Neural progenitor cell (in vitro differentiated cells): ENCODE measurements around the gene OAS1. TPM values are rescaled to one million over a fixed set of nuclear protein-coding genes. Genes with fewer than 3 reads are reported as not detected.

Experiments
- DNase-seq: peaks from one replicate; pipeline ENCODE4 v3.0.0-alpha.2; 2016; ENCODE audit warnings: low spot score
- H2AFZ ChIP-seq: fragments of 200-600 bp; sonication (generic); replicated peaks from 2 replicates; pipeline ENCODE4 v1.6.1; 2016; ENCODE audit warnings: antibody characterized with exemption
- H3F3A ChIP-seq: fragments of 200-600 bp; sonication (generic); 2 replicates; pipeline ENCODE4 v1.6.1; 2016; ENCODE audit warnings: antibody characterized with exemption, low read depth
- H3K27ac ChIP-seq: fragments of 200-600 bp; sonication (generic); 2 replicates; pipeline ENCODE4 v1.5.1; 2016; ENCODE audit warnings: mild to moderate bottlenecking
- H3K27me3 ChIP-seq: fragments of 200-600 bp; sonication (generic); 2 replicates; pipeline ENCODE4 v1.6.1; 2016; ENCODE audit warnings: mild to moderate bottlenecking, moderate library complexity
- H3K36me3 ChIP-seq: fragments of 200-600 bp; sonication (generic); 2 replicates; pipeline ENCODE4 v1.5.1; 2016
- H3K4me1 ChIP-seq: fragments of 200-600 bp; sonication (generic); 2 replicates; pipeline ENCODE4 v1.6.1; 2016; ENCODE audit warnings: mixed run types
- H3K4me2 ChIP-seq: fragments of 200-600 bp; sonication (generic); 2 replicates; pipeline ENCODE4 v1.6.1; 2016
- H3K4me3 ChIP-seq: fragments of 200-600 bp; sonication (generic); 2 replicates; pipeline ENCODE4 v1.5.1; 2016
- H3K79me2 ChIP-seq: fragments of 200-600 bp; sonication (generic); 2 replicates; pipeline ENCODE4 v1.6.1; 2016; ENCODE audit warnings: low read depth
- H3K9ac ChIP-seq: fragments of 200-600 bp; sonication (generic); 2 replicates; pipeline ENCODE4 v1.6.1; 2016
- H3K9me3 ChIP-seq: fragments of 200-600 bp; sonication (generic); 2 replicates; pipeline ENCODE4 v1.5.1; 2016; ENCODE audit warnings: low read depth
- H4K20me1 ChIP-seq: fragments of 200-600 bp; sonication (generic); 2 replicates; pipeline ENCODE4 v1.6.1; 2016; ENCODE audit warnings: low read depth
- H3K27ac Mint-ChIP-seq: 3 replicates; pipeline ENCODE4 v1.8.0; 2021; ENCODE audit warnings: mixed read lengths
- H3K27me3 Mint-ChIP-seq: 2 replicates; pipeline ENCODE4 v1.8.0; 2022; ENCODE audit warnings: low read depth, mild to moderate bottlenecking, inconsistent platforms, moderate library complexity, mixed read lengths; ENCODE audit not compliant: insufficient read depth
- H3K36me3 Mint-ChIP-seq: 3 replicates; pipeline ENCODE4 v1.8.0; 2021; ENCODE audit warnings: mixed read lengths
- H3K4me1 Mint-ChIP-seq: 3 replicates; pipeline ENCODE4 v1.8.0; 2021; ENCODE audit warnings: mixed read lengths
- H3K4me3 Mint-ChIP-seq: 3 replicates; pipeline ENCODE4 v1.8.0; 2021; ENCODE audit warnings: mild to moderate bottlenecking, moderate library complexity, mixed read lengths
- H3K9me3 Mint-ChIP-seq: 3 replicates; pipeline ENCODE4 v1.8.0; 2020; ENCODE audit warnings: mixed read lengths
- EZH2 ChIP-seq: fragments of 200-600 bp; sonication (generic); IDR thresholded peaks from 2 replicates; pipeline ENCODE4 v1.6.1; 2017; ENCODE audit warnings: antibody characterized with exemption, mild to moderate bottlenecking, moderate library complexity
- EZH2phosphoT487 ChIP-seq: fragments of 200-600 bp; sonication (generic); IDR thresholded peaks from 2 replicates; pipeline ENCODE4 v1.6.1; 2017; ENCODE audit warnings: antibody characterized with exemption
- total RNA-seq: library from RNA; depleted of rRNA; stranded (reverse); fragments of >200 nt; gene quantifications from 2 replicates; pipeline ENCODE4 v1.2.3, GENCODE V29; 2015; ENCODE audit warnings: low replicate concordance
- TF ChIP-seq, protein P1 (sequence below): fragments of 200-600 bp; sonication (generic); IDR thresholded peaks from 2 replicates; pipeline ENCODE4 v1.5.1; 2017; ENCODE audit warnings: antibody characterized with exemption, mild to moderate bottlenecking

Gene OAS1
- total RNA-seq, 1 donor from 2014 or later = not detected

DNA sequence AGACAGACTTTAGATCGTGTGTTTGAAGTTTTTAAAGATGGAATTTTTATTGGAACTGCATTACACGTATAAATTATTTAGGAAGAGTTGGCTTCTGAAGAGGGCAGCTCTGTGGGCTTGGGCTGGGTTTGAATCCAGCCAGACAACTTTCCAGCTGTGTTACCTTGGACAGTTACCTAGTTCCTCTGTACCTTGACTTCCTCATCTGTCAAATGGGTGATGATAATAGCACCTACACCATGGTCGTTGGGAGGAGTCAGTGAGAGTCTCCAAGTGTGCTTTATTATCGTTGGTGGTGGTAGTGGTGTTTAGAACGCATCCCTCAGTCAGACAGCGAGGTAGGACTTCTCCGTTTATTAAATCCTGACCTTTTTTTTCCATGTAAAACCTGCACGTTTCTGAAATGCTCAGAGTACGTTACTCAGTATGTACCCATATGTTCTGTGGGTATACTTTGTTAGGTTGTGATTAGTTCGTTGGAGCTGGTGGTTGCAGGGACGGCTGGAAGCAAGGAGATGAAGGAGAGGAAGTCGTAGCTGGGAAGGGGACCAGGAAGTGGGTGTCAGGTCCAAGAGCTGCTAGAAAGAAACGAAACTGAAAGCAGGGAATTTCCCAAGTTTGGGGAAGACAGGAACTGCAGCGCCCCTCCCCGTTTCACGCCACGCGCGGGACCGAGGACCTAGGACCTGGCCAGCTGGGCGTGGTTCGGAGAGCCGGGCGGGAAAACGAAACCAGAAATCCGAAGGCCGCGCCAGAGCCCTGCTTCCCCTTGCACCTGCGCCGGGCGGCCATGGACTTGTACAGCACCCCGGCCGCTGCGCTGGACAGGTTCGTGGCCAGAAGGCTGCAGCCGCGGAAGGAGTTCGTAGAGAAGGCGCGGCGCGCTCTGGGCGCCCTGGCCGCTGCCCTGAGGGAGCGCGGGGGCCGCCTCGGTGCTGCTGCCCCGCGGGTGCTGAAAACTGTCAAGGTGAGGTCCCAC is 31.3 kb downstream of the OAS1 start, which contains the start of gene OAS3:
Gene OAS3, plus strand, starts transcription at position 734 of the 979 bp plus-strand sequence. Its CDS starts 57 bp downstream, at position 791.
- Mint-ChIP-seq H3K9me3 (no peaks in the 10 kb centered on the region), H3K27me3 (peaks cover 11% of the 10 kb centered on the region), H3K4me3 (peak within 1 kb of the TSS; percentile 66), H3K4me1 (no peaks in the 10 kb centered on the region), H3K36me3 (no peaks in the 10 kb centered on the region), H3K27ac (no peak within 1 kb of the TSS)
- H4K20me1 ChIP-seq = no peaks in the 10 kb centered on the region
- no peak within 1 kb of the TSS for H3K27ac ChIP-seq
- H3K9ac ChIP-seq = no peak within 1 kb of the TSS
- peak; percentile 49 for DNase-seq
- peak within 1 kb of the TSS; percentile 72 for H3K4me2 ChIP-seq
- H3K4me3 ChIP-seq = peak within 1 kb of the TSS; percentile 46
- peak within 1 kb of the TSS; percentile 18 for H2AFZ ChIP-seq
- H3K36me3 ChIP-seq = no peaks in the 10 kb centered on the region
- no peaks in the 10 kb centered on the region for H3K79me2 ChIP-seq
- H3K27me3 ChIP-seq = peaks cover 42% of the 10 kb centered on the region
- H3K9me3 ChIP-seq = no peaks in the 10 kb centered on the region
- TF ChIP-seq EZH2phosphoT487 (no peak), EZH2 (peak; percentile 45)
- peaks cover 2% of the 10 kb centered on the region for H3F3A ChIP-seq
- H3K4me1 ChIP-seq = peaks cover 10% of the 10 kb centered on the region

DNA sequence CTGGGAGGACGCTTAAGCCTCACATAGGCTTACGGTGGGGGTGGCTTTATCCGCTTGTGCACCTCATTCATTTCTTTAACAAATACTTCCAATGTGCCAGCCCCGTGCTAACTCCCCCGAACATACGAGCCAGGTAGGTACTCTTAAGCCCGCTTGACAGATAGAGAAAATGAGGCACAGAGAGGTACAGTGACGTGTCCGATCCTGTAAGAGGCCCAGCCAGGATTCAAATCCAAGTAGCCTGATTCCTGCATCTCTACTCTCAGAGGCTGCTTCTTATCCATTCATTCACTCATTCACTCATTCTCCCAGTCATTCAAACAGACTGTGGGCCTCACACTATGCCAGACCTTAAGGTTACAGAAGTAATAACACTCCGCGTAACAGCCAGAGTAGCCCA is 32.0 kb downstream of the OAS1 start:
- H3K4me1 ChIP-seq = peaks cover 10% of the 10 kb centered on the region
- no peaks in the 10 kb centered on the region for H3K79me2 ChIP-seq
- H3K9me3 ChIP-seq = no peaks in the 10 kb centered on the region
- no peaks in the 10 kb centered on the region for H4K20me1 ChIP-seq
- no peaks in the 10 kb centered on the region for H3K9me3 Mint-ChIP-seq
- H3K4me2 ChIP-seq = peak overlapping the region; percentile 72
- no peak overlapping the region for H3K27ac ChIP-seq
- H3K4me3 Mint-ChIP-seq = peak overlapping the region; percentile 66
- H3K27ac Mint-ChIP-seq = no peak overlapping the region
- peaks cover 42% of the 10 kb centered on the region for H3K27me3 ChIP-seq
- no peak overlapping the region for H3K9ac ChIP-seq
- no peaks in the 10 kb centered on the region for H3F3A ChIP-seq
- peak overlapping the region; percentile 18 for H2AFZ ChIP-seq
- peaks cover 11% of the 10 kb centered on the region for H3K27me3 Mint-ChIP-seq
- no peak for TF ChIP-seq EZH2
- TF ChIP-seq EZH2phosphoT487 = no peak
- TF ChIP-seq, protein P1, sequence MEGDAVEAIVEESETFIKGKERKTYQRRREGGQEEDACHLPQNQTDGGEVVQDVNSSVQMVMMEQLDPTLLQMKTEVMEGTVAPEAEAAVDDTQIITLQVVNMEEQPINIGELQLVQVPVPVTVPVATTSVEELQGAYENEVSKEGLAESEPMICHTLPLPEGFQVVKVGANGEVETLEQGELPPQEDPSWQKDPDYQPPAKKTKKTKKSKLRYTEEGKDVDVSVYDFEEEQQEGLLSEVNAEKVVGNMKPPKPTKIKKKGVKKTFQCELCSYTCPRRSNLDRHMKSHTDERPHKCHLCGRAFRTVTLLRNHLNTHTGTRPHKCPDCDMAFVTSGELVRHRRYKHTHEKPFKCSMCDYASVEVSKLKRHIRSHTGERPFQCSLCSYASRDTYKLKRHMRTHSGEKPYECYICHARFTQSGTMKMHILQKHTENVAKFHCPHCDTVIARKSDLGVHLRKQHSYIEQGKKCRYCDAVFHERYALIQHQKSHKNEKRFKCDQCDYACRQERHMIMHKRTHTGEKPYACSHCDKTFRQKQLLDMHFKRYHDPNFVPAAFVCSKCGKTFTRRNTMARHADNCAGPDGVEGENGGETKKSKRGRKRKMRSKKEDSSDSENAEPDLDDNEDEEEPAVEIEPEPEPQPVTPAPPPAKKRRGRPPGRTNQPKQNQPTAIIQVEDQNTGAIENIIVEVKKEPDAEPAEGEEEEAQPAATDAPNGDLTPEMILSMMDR = no peak
- no peak for DNase-seq
- H3K4me3 ChIP-seq = peak overlapping the region; percentile 46
- no peaks in the 10 kb centered on the region for H3K36me3 Mint-ChIP-seq
- no peaks in the 10 kb centered on the region for H3K4me1 Mint-ChIP-seq
- no peaks in the 10 kb centered on the region for H3K36me3 ChIP-seq

- H3K9me3 Mint-ChIP-seq = no peaks in the 10 kb centered on the region
- Histone ChIP-seq H3K36me3 (no peaks in the 10 kb centered on the region), H3K4me1 (peaks cover 10% of the 10 kb centered on the region), H3K4me2 (peak overlapping the region; percentile 45), H4K20me1 (no peaks in the 10 kb centered on the region), H3K79me2 (no peaks in the 10 kb centered on the region), H2AFZ (peak overlapping the region; percentile 72), H3K9ac (no peak overlapping the region), H3K9me3 (no peaks in the 10 kb centered on the region), H3K27me3 (peaks cover 42% of the 10 kb centered on the region), H3K4me3 (no peak overlapping the region), H3F3A (no peaks in the 10 kb centered on the region), H3K27ac (no peak overlapping the region)
- no peak for TF ChIP-seq EZH2phosphoT487
- TF ChIP-seq, protein P1 = peak; percentile 3
- no peak overlapping the region for H3K27ac Mint-ChIP-seq
- DNase-seq = no peak
- H3K27me3 Mint-ChIP-seq = peaks cover 11% of the 10 kb centered on the region
- no peaks in the 10 kb centered on the region for H3K36me3 Mint-ChIP-seq
- no peaks in the 10 kb centered on the region for H3K4me1 Mint-ChIP-seq
- H3K4me3 Mint-ChIP-seq = peak overlapping the region; percentile 54
Observed at GRCh38 chr12:112939761-112940381, 33.1 kb downstream of the OAS1 start.
